HepG2 (cell line): ENCODE results near the gene MFRP.

Experiments used
- ATF7-NPFF ChIP-seq: sonication (generic); formaldehyde crosslinking; IDR thresholded peaks from 2 replicates; pipeline ENCODE4 v1.8.1; 2023; ENCODE audit warnings: mild to moderate bottlenecking, low read depth, missing genetic modification reagents, moderate library complexity
- MAX ChIP-seq: IDR thresholded peaks from 2 replicates; pipeline ENCODE4 v1.6.1; 2012; ENCODE audit warnings: inconsistent platforms
- ZNF225 ChIP-seq: sonication (generic); formaldehyde crosslinking; IDR thresholded peaks from 2 replicates; pipeline ENCODE4 v1.4.0; 2020; ENCODE audit warnings: mild to moderate bottlenecking, missing genetic modification reagents
- ZNF768 ChIP-seq: sonication (generic); formaldehyde crosslinking; IDR thresholded peaks from 2 replicates; pipeline ENCODE4 v1.4.0; 2020; ENCODE audit warnings: missing genetic modification reagents

GRCh38 chr11:119319700-119320239 is 26.7 kb downstream of the MFRP start:
- TF ChIP-seq ZNF768 (no peak), ATF7-NPFF (CRISPR knock-in tag) (no peak), ZNF225 (CRISPR knock-in tag) (no peak), MAX (no peak)
